Measurements from ENCODE around the gene ZNF219.
A peak's percentile ranks its signal among the peaks of the same experiment; 100 is the strongest.

The ZNF219 gene

GRCh38 chr14:21096978-21097635, 1.3 kb downstream of the ZNF219 start:
- DNase-seq (ENCODE audit: low read depth): no peak
- no peak for TF ChIP-seq CTCF (conservative IDR thresholded peaks at IDR 0.05; ENCODE audit: low read depth, low read length)
- no peak overlapping the region for H3K4me3 ChIP-seq (ENCODE audit: low read depth, low read length)

- TF ChIP-seq CTCF (conservative IDR thresholded peaks at IDR 0.05; ENCODE audit: low read depth, low read length): no peak
- no peak overlapping the region for H3K4me3 ChIP-seq (ENCODE audit: low read depth, low read length)
- DNase-seq (ENCODE audit: low read depth): no peak
Measured at GRCh38 chr14:21096438-21096837, 2.0 kb downstream of the ZNF219 start.

GRCh38 chr14:21095430-21096205, 2.8 kb downstream of the ZNF219 start:
- no peak for TF ChIP-seq CTCF (conservative IDR thresholded peaks at IDR 0.05; ENCODE audit: low read depth, low read length)
- H3K4me3 ChIP-seq (ENCODE audit: low read depth, low read length): no peak overlapping the region
- peak; percentile 22 for DNase-seq (ENCODE audit: low read depth)

GRCh38 chr14:21093769-21094681, 4.4 kb downstream of the ZNF219 start:
- no peak overlapping the region for H3K4me3 ChIP-seq (ENCODE audit: low read depth, low read length)
- DNase-seq (ENCODE audit: low read depth): no peak
- peak; percentile 55 for TF ChIP-seq CTCF (conservative IDR thresholded peaks at IDR 0.05; ENCODE audit: low read depth, low read length)

- DNase-seq (ENCODE audit: low read depth): no peak
- TF ChIP-seq CTCF (conservative IDR thresholded peaks at IDR 0.05; ENCODE audit: low read depth, low read length): no peak
- no peak overlapping the region for H3K4me3 ChIP-seq (ENCODE audit: low read depth, low read length)
Measured at GRCh38 chr14:21093018-21093417, 5.4 kb downstream of the ZNF219 start.

GRCh38 chr14:21092273-21093011, 6.0 kb downstream of the ZNF219 start:
- H3K4me3 ChIP-seq (ENCODE audit: low read depth, low read length): no peak overlapping the region
- TF ChIP-seq CTCF (conservative IDR thresholded peaks at IDR 0.05; ENCODE audit: low read depth, low read length): peak; percentile 99
- DNase-seq (ENCODE audit: low read depth): peak; percentile 82
